GM10266 (cell line): ENCODE measurements around the gene WNT9A.

ENCODE experiments used
- DNase-seq: peaks from one replicate; pipeline ENCODE4 v3.0.0; 2012; ENCODE audit errors: extremely low spot score
- TF ChIP-seq, protein P1 (sequence below): IDR thresholded peaks from 2 replicates; pipeline ENCODE4 v1.5.1; 2012; ENCODE audit warnings: mild to moderate bottlenecking, low read depth; ENCODE audit not compliant: control insufficient read depth, insufficient read depth; ENCODE audit errors: missing control alignments

The WNT9A gene

GRCh38 chr1:227938911-227939790, 8.6 kb downstream of the WNT9A start:
- no peak for DNase-seq
- TF ChIP-seq, protein P1, sequence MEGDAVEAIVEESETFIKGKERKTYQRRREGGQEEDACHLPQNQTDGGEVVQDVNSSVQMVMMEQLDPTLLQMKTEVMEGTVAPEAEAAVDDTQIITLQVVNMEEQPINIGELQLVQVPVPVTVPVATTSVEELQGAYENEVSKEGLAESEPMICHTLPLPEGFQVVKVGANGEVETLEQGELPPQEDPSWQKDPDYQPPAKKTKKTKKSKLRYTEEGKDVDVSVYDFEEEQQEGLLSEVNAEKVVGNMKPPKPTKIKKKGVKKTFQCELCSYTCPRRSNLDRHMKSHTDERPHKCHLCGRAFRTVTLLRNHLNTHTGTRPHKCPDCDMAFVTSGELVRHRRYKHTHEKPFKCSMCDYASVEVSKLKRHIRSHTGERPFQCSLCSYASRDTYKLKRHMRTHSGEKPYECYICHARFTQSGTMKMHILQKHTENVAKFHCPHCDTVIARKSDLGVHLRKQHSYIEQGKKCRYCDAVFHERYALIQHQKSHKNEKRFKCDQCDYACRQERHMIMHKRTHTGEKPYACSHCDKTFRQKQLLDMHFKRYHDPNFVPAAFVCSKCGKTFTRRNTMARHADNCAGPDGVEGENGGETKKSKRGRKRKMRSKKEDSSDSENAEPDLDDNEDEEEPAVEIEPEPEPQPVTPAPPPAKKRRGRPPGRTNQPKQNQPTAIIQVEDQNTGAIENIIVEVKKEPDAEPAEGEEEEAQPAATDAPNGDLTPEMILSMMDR = no peak

GRCh38 chr1:227938276-227938675, 9.5 kb downstream of the WNT9A start:
- DNase-seq = no peak
- TF ChIP-seq, protein P1 = no peak

DNA sequence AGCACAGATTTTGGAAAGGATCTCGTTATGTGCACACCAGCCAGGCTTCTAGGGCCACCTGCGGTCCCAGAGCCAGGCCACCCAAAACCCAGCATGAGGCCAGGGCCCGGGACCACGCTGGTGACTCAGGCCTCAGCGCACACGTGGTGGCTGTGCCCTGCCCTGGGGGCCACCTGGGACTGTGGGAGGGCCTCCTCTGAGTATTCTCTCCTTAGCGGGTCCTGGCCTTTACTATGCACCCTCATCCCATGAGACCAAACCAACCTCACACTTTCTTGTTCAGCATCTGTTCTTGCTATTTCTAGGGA, 9.9 kb downstream of the WNT9A start:
- TF ChIP-seq, protein P1 = no peak
- DNase-seq = no peak

GRCh38 chr1:227937031-227937837, 10.5 kb downstream of the WNT9A start:
- no peak for DNase-seq
- TF ChIP-seq, protein P1 = no peak

DNA sequence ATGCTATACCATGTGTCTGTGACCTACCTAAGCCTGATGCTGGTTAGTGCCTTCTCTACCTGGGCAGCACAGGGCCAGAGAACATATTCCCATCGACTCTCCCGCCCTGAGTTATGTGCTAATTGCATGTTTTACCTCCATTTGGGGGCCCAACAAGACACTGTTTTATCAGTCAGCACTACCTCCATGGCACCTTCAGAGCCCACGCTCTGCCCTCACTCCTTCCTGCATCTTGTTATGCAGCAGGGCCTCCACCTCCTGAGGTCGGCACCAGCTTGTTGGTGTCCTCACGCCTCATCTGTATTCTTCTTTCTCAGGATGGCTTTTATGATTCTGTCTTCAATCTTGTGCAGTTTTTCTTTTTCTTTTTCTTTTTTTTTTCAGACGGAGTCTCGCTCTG, 11.9 kb downstream of the WNT9A start:
- no peak for DNase-seq
- TF ChIP-seq, protein P1 = no peak

DNA sequence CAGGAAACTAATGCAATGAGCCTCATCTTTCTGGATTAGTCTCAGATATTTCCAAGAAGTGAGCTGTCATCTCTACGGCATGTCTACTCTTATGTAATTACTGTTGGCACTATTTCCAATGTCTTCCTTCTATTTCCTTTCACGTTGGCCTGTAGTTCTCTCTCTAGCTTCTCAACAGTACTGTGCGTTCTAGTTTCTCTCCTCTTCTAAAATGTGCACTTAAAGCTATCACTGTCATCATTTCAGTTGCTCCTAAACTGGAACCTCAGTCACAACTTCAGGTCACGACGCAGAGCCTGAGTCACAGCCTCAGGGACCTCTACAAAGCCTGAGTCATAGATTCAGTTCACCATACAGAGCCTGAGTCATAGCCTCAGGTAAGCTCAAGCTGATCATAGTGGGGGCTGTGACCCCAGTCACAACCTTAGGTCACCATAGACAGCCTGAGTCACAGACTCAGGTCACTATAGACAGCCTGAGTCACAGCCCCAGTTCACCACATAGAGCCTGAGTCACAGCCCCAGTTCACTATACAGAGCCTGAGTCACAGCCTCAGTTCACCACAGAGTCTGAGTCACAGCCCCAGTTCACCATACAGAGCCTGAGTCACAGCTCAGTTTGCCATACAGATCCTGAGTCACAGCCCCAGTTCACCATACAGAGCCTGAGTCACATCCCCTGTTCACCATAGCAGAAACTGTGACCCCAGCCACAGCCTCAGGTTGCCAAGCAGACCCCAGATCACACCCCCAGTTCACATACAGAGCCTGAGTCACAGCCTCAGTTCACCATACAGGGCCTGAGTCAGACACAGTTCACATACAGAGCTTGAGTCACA, 13.0 kb downstream of the WNT9A start:
- no peak for DNase-seq
- TF ChIP-seq, protein P1 = no peak
